Hepatocyte (in vitro differentiated cells): ENCODE results near the gene LRP1B.

Source experiments
- CTCF ChIP-seq: fragments of 200-600 bp; sonication (generic); IDR thresholded peaks from 2 replicates; pipeline ENCODE4 v1.5.1; 2016; ENCODE audit warnings: antibody characterized with exemption, mild to moderate bottlenecking; ENCODE audit not compliant: poor library complexity
- EZH2 ChIP-seq: fragments of 200-600 bp; sonication (generic); IDR thresholded peaks from 2 replicates; pipeline ENCODE4 v1.6.1; 2016; ENCODE audit warnings: antibody characterized with exemption, mild to moderate bottlenecking, borderline replicate concordance
- EZH2phosphoT487 ChIP-seq: fragments of 200-600 bp; sonication (generic); IDR thresholded peaks from one replicate; pipeline ENCODE4 v1.6.1; 2018; ENCODE audit warnings: antibody characterized with exemption, mild to moderate bottlenecking, low read depth, moderate library complexity; ENCODE audit not compliant: unreplicated experiment, severe bottlenecking

- no peak for TF ChIP-seq CTCF
- no peak for TF ChIP-seq EZH2phosphoT487
- no peak for TF ChIP-seq EZH2
Measured at GRCh38 chr2:141523199-141523598, 607.6 kb downstream of the LRP1B start.
